K562 (cell line): ENCODE data around the gene METTL24. TPM values are rescaled to one million over a fixed set of nuclear protein-coding genes. Genes with fewer than 3 reads are reported as not detected.

ENCODE experiments used
- FOXA1 ChIP-seq: fragments of 450-650 bp; IDR thresholded peaks from 2 replicates; pipeline ENCODE4 v1.6.1; 2016; ENCODE audit warnings: mild to moderate bottlenecking, borderline replicate concordance
- HMG20B ChIP-seq: fragments of 250-450 bp; sonication (Bioruptor Pico); IDR thresholded peaks from 2 replicates; pipeline ENCODE4 v1.5.0; 2021; ENCODE audit warnings: mild to moderate bottlenecking
- HOMEZ ChIP-seq: fragments of 250-450 bp; sonication (Bioruptor Pico); IDR thresholded peaks from 2 replicates; pipeline ENCODE4 v1.4.0; 2020; ENCODE audit warnings: mild to moderate bottlenecking, moderate library complexity
- RERE ChIP-seq: sonication (generic); formaldehyde crosslinking; IDR thresholded peaks from 2 replicates; pipeline ENCODE4 v1.8.0; 2023; ENCODE audit warnings: missing genetic modification reagents, mild to moderate bottlenecking, borderline replicate concordance
- SMAD2 ChIP-seq: fragments of 150-350 bp; IDR thresholded peaks from 2 replicates; pipeline ENCODE4 v1.6.1; 2014; ENCODE audit warnings: low read depth, mild to moderate bottlenecking, low read length
- STAT6 ChIP-seq: sonication (generic); formaldehyde crosslinking; IDR thresholded peaks from 2 replicates; pipeline ENCODE4 v1.8.1; 2023; ENCODE audit warnings: mild to moderate bottlenecking, missing genetic modification reagents
- UBTF ChIP-seq, 2 experiments: IDR thresholded peaks; 2 replicates each; pipeline ENCODE4 v1.6.1; 2012; ENCODE audit warnings: improper control_type of control experiment in 2 of 2, low read depth in 2 of 2, low read length in 2 of 2, borderline replicate concordance in 1 of 2
- polyA plus RNA-seq, 8 experiments: library from polyadenylated mRNA; depleted of rRNA in 4 of 8; stranded (reverse) in 5 of 8; unstranded in 3 of 8; fragments of >200 nt; fragmentation: Nextera tagmentation in 2 of 8; fragmentation: Illumina TruSeq in 1 of 8; extraction: Ambion mirVana in 2 of 8; extraction: Trizol in 1 of 8; gene quantifications; 2 replicates each; pipeline versions ENCODE4 v1.2.1 to v1.2.3, GENCODE V29; 2011 to 2014; ENCODE audit warnings: inconsistent platforms in 1 of 8, missing spikeins in 1 of 8
- total RNA-seq, 7 experiments: library from RNA; depleted of rRNA in 6 of 7; stranded (reverse); fragments of >200 nt in 6 of 7; fragmentation: Illumina TruSeq in 2 of 7; extraction: Trizol in 2 of 7; gene quantifications; 2 replicates each; pipeline versions ENCODE4 v1.2.1 to v1.2.3, GENCODE V29; 2011 to 2021; ENCODE audit warnings: low replicate concordance in 1 of 7

The METTL24 gene
- total and polyA plus RNA-seq, 9 of the 15 experiments (the other 6 are each of a cell fraction or from before 2014, with no cell fraction given) = not detected

- TF ChIP-seq STAT6 (no peak), SMAD2 (no peak), UBTF (IDR thresholded peaks at IDR 0.05; ENCODE audit: borderline replicate concordance in 1 of 2, low read depth in 2 of 2, low read length in 2 of 2) (no peak), HMG20B (CRISPR knock-in tag) (no peak), FOXA1 (no peak), HOMEZ (no peak), RERE (no peak)
Measured at GRCh38 chr6:110326057-110326456, 32.1 kb downstream of the METTL24 start (continued).
